Mesenchymal stem cell (in vitro differentiated cells and primary cell): ENCODE measurements around the gene CD81.

Experiments used
- DNase-seq: peaks from one replicate; pipeline ENCODE4 v3.0.0-alpha.2; 2013
- H2AFZ ChIP-seq: one replicate; pipeline ENCODE4 v1.6.1; 2013; ENCODE audit warnings: low read depth, mild to moderate bottlenecking, control low read depth, inconsistent platforms, low read length, moderate library complexity
- H2AK5ac ChIP-seq: 2 replicates; pipeline ENCODE4 v1.6.1; 2013; ENCODE audit warnings: low read length, moderate library complexity, mild to moderate bottlenecking, inconsistent platforms; ENCODE audit not compliant: severe bottlenecking
- H2BK120ac ChIP-seq: one replicate; pipeline ENCODE4 v1.6.1; 2013; ENCODE audit warnings: low read depth, mild to moderate bottlenecking, inconsistent platforms, low read length, moderate library complexity
- H2BK12ac ChIP-seq, 2 experiments: one replicate each; pipeline ENCODE4 v1.6.1; 2013; ENCODE audit warnings: inconsistent platforms in 2 of 2, low read length in 2 of 2, mild to moderate bottlenecking in 2 of 2, moderate library complexity in 2 of 2, control low read depth in 1 of 2
- H2BK15ac ChIP-seq: one replicate; pipeline ENCODE4 v1.6.1; 2013; ENCODE audit warnings: mild to moderate bottlenecking, low read depth, inconsistent platforms; ENCODE audit not compliant: poor library complexity, severe bottlenecking
- H2BK5ac ChIP-seq: 2 replicates; pipeline ENCODE4 v1.6.1; 2013; ENCODE audit warnings: low read depth, mild to moderate bottlenecking, low read length, control low read depth, inconsistent platforms; ENCODE audit not compliant: poor library complexity, severe bottlenecking
- H3K14ac ChIP-seq, 2 experiments: one replicate each; pipeline ENCODE4 v1.6.1; 2013; ENCODE audit warnings: inconsistent platforms in 2 of 2, low read length in 2 of 2, control low read depth in 1 of 2, mild to moderate bottlenecking in 1 of 2, moderate library complexity in 1 of 2
- H3K18ac ChIP-seq, 2 experiments: one replicate each; pipeline ENCODE4 v1.6.1; 2013; ENCODE audit warnings: inconsistent platforms in 2 of 2, low read length in 2 of 2, control low read depth in 1 of 2, low read depth in 1 of 2, mild to moderate bottlenecking in 1 of 2
- H3K23ac ChIP-seq, 2 experiments: one replicate each; pipeline ENCODE4 v1.6.1; 2013; ENCODE audit warnings: inconsistent platforms in 2 of 2, low read length in 2 of 2, mild to moderate bottlenecking in 2 of 2, moderate library complexity in 2 of 2, control low read depth in 1 of 2
- H3K27ac ChIP-seq: 2 replicates; pipeline ENCODE4 v1.5.1; 2013; ENCODE audit warnings: mild to moderate bottlenecking, moderate library complexity, low read length, control low read depth, inconsistent platforms; ENCODE audit not compliant: poor library complexity, severe bottlenecking
- H3K27me3 ChIP-seq, 2 experiments: 2 replicates each; pipeline versions ENCODE4 v1.6.1 to v1.7.0; 2013; ENCODE audit warnings: low read length in 2 of 2, mild to moderate bottlenecking in 2 of 2, moderate library complexity in 2 of 2, control low read depth in 1 of 2, inconsistent platforms in 1 of 2; ENCODE audit not compliant: control insufficient read depth in 1 of 2, insufficient read depth in 1 of 2
- H3K36me3 ChIP-seq, 2 experiments: 2 replicates each; pipeline versions ENCODE4 v1.6.1 to v1.7.0; 2013; ENCODE audit warnings: low read length in 2 of 2, control low read depth in 1 of 2, inconsistent platforms in 1 of 2, low read depth in 1 of 2, mild to moderate bottlenecking in 1 of 2; ENCODE audit not compliant: insufficient read depth in 2 of 2, control insufficient read depth in 1 of 2
- H3K4ac ChIP-seq, 2 experiments: one replicate each; pipeline ENCODE4 v1.6.1; 2013; ENCODE audit warnings: inconsistent platforms in 2 of 2, low read length in 2 of 2, mild to moderate bottlenecking in 2 of 2, moderate library complexity in 2 of 2, control low read depth in 1 of 2, low read depth in 1 of 2
- H3K4me1 ChIP-seq: 2 replicates; pipeline ENCODE4 v1.6.1; 2013; ENCODE audit warnings: low read depth, low read length, control low read depth; ENCODE audit not compliant: control insufficient read depth, insufficient read depth
- H3K4me2 ChIP-seq: 2 replicates; pipeline ENCODE4 v1.6.1; 2013; ENCODE audit warnings: low read length, mild to moderate bottlenecking, inconsistent platforms; ENCODE audit not compliant: poor library complexity, severe bottlenecking
- H3K4me3 ChIP-seq, 2 experiments: 2 replicates each; pipeline versions ENCODE4 v1.5.1 to v1.7.0; 2013; ENCODE audit warnings: low read length in 2 of 2, mild to moderate bottlenecking in 2 of 2, control low read depth in 1 of 2, low read depth in 1 of 2; ENCODE audit not compliant: insufficient read depth in 1 of 2
- H3K79me1 ChIP-seq: replicated peaks from 2 replicates; pipeline ENCODE4 v1.6.1; 2013; ENCODE audit warnings: mild to moderate bottlenecking, control low read depth, low read length, inconsistent platforms; ENCODE audit not compliant: poor library complexity, severe bottlenecking
- H3K9ac ChIP-seq: 2 replicates; pipeline ENCODE4 v1.7.0; 2013; ENCODE audit warnings: mild to moderate bottlenecking, low read length, moderate library complexity
- H3K9me3 ChIP-seq: 2 replicates; pipeline ENCODE4 v1.7.0; 2013; ENCODE audit warnings: mild to moderate bottlenecking, low read length; ENCODE audit not compliant: control insufficient read depth
- H4K8ac ChIP-seq: one replicate; pipeline ENCODE4 v1.6.1; 2013; ENCODE audit warnings: inconsistent platforms, mild to moderate bottlenecking, low read length, moderate library complexity
- H4K91ac ChIP-seq: one replicate; pipeline ENCODE4 v1.6.1; 2013; ENCODE audit warnings: mild to moderate bottlenecking, low read length, inconsistent platforms
- WGBS: methylation state at CpG from one replicate; pipeline ENCODE4 v1.1.7; 2013; ENCODE audit warnings: mixed read lengths; 5-methylcytosine and 5-hydroxymethylcytosine counted together

The CD81 gene

GRCh38 chr11:2425506-2425905 is 48.4 kb downstream of the CD81 start:
- no peak overlapping the region for H3K18ac ChIP-seq
- no peak for DNase-seq
- no peak overlapping the region for H2AFZ ChIP-seq
- no peak overlapping the region for H2BK120ac ChIP-seq
- H4K91ac ChIP-seq = no peak overlapping the region
- no peak overlapping the region for H3K4me3 ChIP-seq
- no peaks in the 10 kb centered on the region for H3K9me3 ChIP-seq
- no peaks in the 10 kb centered on the region for H3K79me1 ChIP-seq
- no peaks in the 10 kb centered on the region for H3K36me3 ChIP-seq
- no peak overlapping the region for H2AK5ac ChIP-seq
- H3K27ac ChIP-seq = no peak overlapping the region
- H3K4ac ChIP-seq = no peak overlapping the region
- no peak overlapping the region for H2BK15ac ChIP-seq
- H2BK12ac ChIP-seq = no peak overlapping the region
- H2BK5ac ChIP-seq = no peak overlapping the region
- peaks cover 3% of the 10 kb centered on the region for H3K4me1 ChIP-seq
- 87% methylated on average over 8 of the region's 8 CpGs for WGBS
- no peak overlapping the region for H3K4me2 ChIP-seq
- no peak overlapping the region for H3K23ac ChIP-seq
- no peak overlapping the region for H3K9ac ChIP-seq
- H4K8ac ChIP-seq = no peak overlapping the region
- H3K14ac ChIP-seq = no peak overlapping the region
- H3K27me3 ChIP-seq = peaks cover 8 to 48% of the 10 kb centered on the region in 2 experiments

GRCh38 chr11:2426221-2426620 is 49.1 kb downstream of the CD81 start:
- no peak overlapping the region for H4K91ac ChIP-seq
- H3K79me1 ChIP-seq = no peaks in the 10 kb centered on the region
- H3K9me3 ChIP-seq = no peaks in the 10 kb centered on the region
- no peaks in the 10 kb centered on the region for H3K36me3 ChIP-seq
- no peak overlapping the region for H2AK5ac ChIP-seq
- no peak overlapping the region for H2BK15ac ChIP-seq
- no peak overlapping the region for H3K23ac ChIP-seq
- peaks cover 8 to 45% of the 10 kb centered on the region in 2 experiments for H3K27me3 ChIP-seq
- no peak overlapping the region for H2BK120ac ChIP-seq
- DNase-seq = no peak
- no peak overlapping the region for H3K27ac ChIP-seq
- no peak overlapping the region for H3K4ac ChIP-seq
- no peak overlapping the region for H3K4me3 ChIP-seq
- no peak overlapping the region for H3K14ac ChIP-seq
- H2BK5ac ChIP-seq = no peak overlapping the region
- no peak overlapping the region for H3K4me2 ChIP-seq
- H2BK12ac ChIP-seq = no peak overlapping the region
- H3K18ac ChIP-seq = no peak overlapping the region
- H2AFZ ChIP-seq = no peak overlapping the region
- H3K4me1 ChIP-seq = no peaks in the 10 kb centered on the region
- no peak overlapping the region for H3K9ac ChIP-seq
- no peak overlapping the region for H4K8ac ChIP-seq
- 84% methylated on average over 13 of the region's 13 CpGs for WGBS

- no peaks in the 10 kb centered on the region for H3K36me3 ChIP-seq
- H2AFZ ChIP-seq = no peak overlapping the region
- no peak overlapping the region for H3K27ac ChIP-seq
- H3K4me2 ChIP-seq = no peak overlapping the region
- H3K9ac ChIP-seq = no peak overlapping the region
- no peak overlapping the region for H3K4ac ChIP-seq
- no peak overlapping the region for H2BK15ac ChIP-seq
- H3K14ac ChIP-seq = no peak overlapping the region
- H2BK12ac ChIP-seq = no peak overlapping the region
- H3K18ac ChIP-seq = no peak overlapping the region
- H3K4me3 ChIP-seq = no peak overlapping the region
- no peak overlapping the region for H4K91ac ChIP-seq
- 86% methylated on average over 14 of the region's 14 CpGs for WGBS
- no peak overlapping the region for H2BK5ac ChIP-seq
- no peaks in the 10 kb centered on the region for H3K9me3 ChIP-seq
- DNase-seq = no peak
- no peak overlapping the region for H3K23ac ChIP-seq
- no peaks in the 10 kb centered on the region for H3K79me1 ChIP-seq
- peaks cover 8 to 46% of the 10 kb centered on the region in 2 experiments for H3K27me3 ChIP-seq
- H4K8ac ChIP-seq = no peak overlapping the region
- H2AK5ac ChIP-seq = no peak overlapping the region
- no peaks in the 10 kb centered on the region for H3K4me1 ChIP-seq
- H2BK120ac ChIP-seq = no peak overlapping the region
These were observed 49.9 kb downstream of the CD81 start for GRCh38 chr11:2426826-2427521.

GRCh38 chr11:2427721-2428321 is 50.7 kb downstream of the CD81 start:
- Histone ChIP-seq H3K79me1 (no peaks in the 10 kb centered on the region), H4K8ac (no peak overlapping the region), H3K27me3 (peaks cover 2 to 44% of the 10 kb centered on the region in 2 experiments), H3K14ac (no peak overlapping the region), H2BK5ac (no peak overlapping the region), H3K9ac (no peak overlapping the region), H3K18ac (no peak overlapping the region), H2BK12ac (no peak overlapping the region), H2BK15ac (no peak overlapping the region), H3K4me3 (no peak overlapping the region), H2BK120ac (no peak overlapping the region), H4K91ac (no peak overlapping the region), H3K4ac (no peak overlapping the region), H3K23ac (no peak overlapping the region), H2AK5ac (no peak overlapping the region), H3K9me3 (no peaks in the 10 kb centered on the region), H2AFZ (no peak overlapping the region), H3K27ac (no peak overlapping the region), H3K4me2 (no peak overlapping the region), H3K4me1 (no peaks in the 10 kb centered on the region), H3K36me3 (no peaks in the 10 kb centered on the region)
- DNase-seq = no peak
- WGBS = 80% methylated on average over 12 of the region's 12 CpGs
